GM04504 (cell line): ENCODE results near the gene ME3.
"Not testable (repeated sequence)": the region's sequence is repeated elsewhere in the genome, so short reads cannot be mapped to it uniquely, and the experiment has no call there.

Source experiments
- DNase-seq: peaks from one replicate; pipeline ENCODE4 v3.0.0-alpha.2; 2012; ENCODE audit warnings: low read depth

ME3 gene

GRCh38 chr11:86621854-86622253 lies 50.6 kb downstream of the ME3 start:
- no peak for DNase-seq

GRCh38 chr11:86620891-86621521 lies 51.4 kb downstream of the ME3 start:
- DNase-seq: peak; percentile 57

GRCh38 chr11:86619428-86619827 lies 53.0 kb downstream of the ME3 start:
- not testable (repeated sequence) for DNase-seq

GRCh38 chr11:86617502-86617901 lies 54.9 kb downstream of the ME3 start:
- DNase-seq: no peak

GRCh38 chr11:86615487-86615886 lies 56.9 kb downstream of the ME3 start:
- no peak for DNase-seq

GRCh38 chr11:86610559-86611341 lies 61.7 kb downstream of the ME3 start:
- no peak for DNase-seq

GRCh38 chr11:86608251-86608799 lies 64.1 kb downstream of the ME3 start:
- peak; percentile 56 for DNase-seq

- no peak for DNase-seq
These were observed 65.5 kb downstream of the ME3 start for GRCh38 chr11:86606836-86607481.

- no peak for DNase-seq
These were observed 66.1 kb downstream of the ME3 start for GRCh38 chr11:86606270-86606835.

- no peak for DNase-seq
These were observed 75.4 kb downstream of the ME3 start for GRCh38 chr11:86596861-86597586.

- no peak for DNase-seq
These were observed 76.5 kb downstream of the ME3 start for GRCh38 chr11:86595955-86596354.

GRCh38 chr11:86595451-86595850 lies 77.0 kb downstream of the ME3 start:
- DNase-seq: no peak

- no peak for DNase-seq
These were observed 77.7 kb downstream of the ME3 start for GRCh38 chr11:86594746-86595145.

GRCh38 chr11:86593833-86594232 lies 78.6 kb downstream of the ME3 start:
- no peak for DNase-seq

GRCh38 chr11:86592659-86593451 lies 79.6 kb downstream of the ME3 start:
- no peak for DNase-seq

- no peak for DNase-seq
These were observed 80.3 kb downstream of the ME3 start for GRCh38 chr11:86592047-86592591.

- DNase-seq: no peak
These were observed 80.8 kb downstream of the ME3 start for GRCh38 chr11:86591631-86592030.

- no peak for DNase-seq
These were observed 82.4 kb downstream of the ME3 start for GRCh38 chr11:86589856-86590589.

GRCh38 chr11:86589204-86589603 lies 83.2 kb downstream of the ME3 start:
- DNase-seq: no peak

- no peak for DNase-seq
These were observed 83.8 kb downstream of the ME3 start for GRCh38 chr11:86588566-86589090.
